ENCODE results near the gene ZNF503. TPM values are rescaled to one million over a fixed set of nuclear protein-coding genes. Genes with fewer than 3 reads are reported as not detected.

Gene ZNF503
- total and polyA plus RNA-seq, 2 of the 8 experiments (the other 6 are each of a cell fraction or from before 2014, with no cell fraction given) = 0.03 to 0.13 TPM

GRCh38 chr10:75417522-75417927, 16.0 kb upstream of the ZNF503 start (continued):
- TF ChIP-seq CHD7 (IDR thresholded peaks at IDR 0.05; ENCODE audit: insufficient replicate concordance, low read length) (no peak), RNF2 (IDR thresholded peaks at IDR 0.05; ENCODE audit: borderline replicate concordance, low read depth, low read length, missing control alignments, poor library complexity, severe bottlenecking) (no peak), BACH1 (IDR thresholded peaks at IDR 0.05; ENCODE audit: low read length) (peak; percentile 47; the same call in 1 of the 2 replicates), CREB1 (IDR thresholded peaks at IDR 0.05) (no peak), CTBP2 (IDR thresholded peaks at IDR 0.05; ENCODE audit: borderline replicate concordance, insufficient read depth, insufficient read length, low read length) (peak; percentile 42), YY1 (IDR thresholded peaks at IDR 0.05; ENCODE audit: low read depth, low read length) (no peak), RAD21 (IDR thresholded peaks at IDR 0.05 in 1 of 2, conservative IDR thresholded peaks at IDR 0.05 in 1 of 2; ENCODE audit: low read depth in 2 of 2, low read length in 2 of 2) (0 out of 4 replicates have a peak, but pooled peaks of 1 of the 2 experiments have one; percentile 14), POU5F1 (IDR thresholded peaks at IDR 0.05; ENCODE audit: low read depth, low read length) (peak; percentile 97), KDM1A (IDR thresholded peaks at IDR 0.05; ENCODE audit: borderline replicate concordance, low read length) (no peak), JUN (IDR thresholded peaks at IDR 0.05; ENCODE audit: low read depth, low read length) (peak; percentile 79; the same call in 1 of the 2 replicates), GABPA (IDR thresholded peaks at IDR 0.05; ENCODE audit: borderline replicate concordance, insufficient read depth, low read length) (no peak)
